ENCODE data around the gene TIAM2. TPM values are rescaled to one million over a fixed set of nuclear protein-coding genes. Genes with fewer than 3 reads are reported as not detected.

Gene TIAM2
- total RNA-seq, 2 experiments from 2014 or later = 4.4 to 5.3 TPM

DNA sequence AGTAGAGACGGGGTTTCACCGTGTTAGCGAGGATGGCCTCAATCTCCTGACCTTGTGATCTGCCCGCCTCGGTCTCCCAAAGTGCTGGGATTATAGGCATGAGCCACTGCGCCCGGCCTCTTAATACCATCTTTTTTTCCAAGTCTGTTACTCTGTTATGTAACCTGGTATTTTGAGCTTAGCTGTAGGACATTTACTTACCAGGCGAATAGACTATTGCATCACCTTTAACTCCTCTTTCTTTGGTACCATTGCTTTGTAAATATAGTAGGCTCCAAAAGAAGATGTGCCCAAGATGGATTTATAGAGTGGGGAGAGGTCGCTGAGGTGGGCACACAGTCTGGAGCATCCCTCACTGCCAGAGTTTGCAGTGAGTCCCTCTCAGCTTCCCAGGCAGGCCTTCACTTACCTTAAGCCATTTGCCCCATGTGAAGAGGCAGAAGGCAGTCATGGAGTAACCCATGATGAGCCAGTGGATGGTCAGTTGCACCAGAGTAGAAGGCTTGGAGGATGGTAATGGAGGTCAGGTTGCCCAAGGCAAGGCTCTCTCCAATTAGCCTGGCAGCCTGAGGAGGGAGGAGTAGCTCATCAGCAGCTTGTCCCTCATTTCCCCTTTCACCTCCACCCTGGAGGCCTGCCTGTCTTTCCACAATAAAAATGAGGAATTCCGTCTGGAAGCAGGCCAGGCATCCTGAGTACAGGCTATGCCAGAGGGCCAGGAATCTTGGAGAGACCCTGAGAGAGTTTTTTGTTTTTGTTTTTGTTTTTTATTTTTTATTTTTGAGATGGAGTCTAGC is 9.7 kb downstream of the TIAM2 start:
- Mint-ChIP-seq H3K27ac (no peak overlapping the region), H3K4me1 (ENCODE audit: low read depth) (no peaks in the 10 kb centered on the region), H3K36me3 (ENCODE audit: low read depth) (no peaks in the 10 kb centered on the region), H3K27me3 (peaks cover 7% of the 10 kb centered on the region), H3K9me3 (no peaks in the 10 kb centered on the region), H3K4me3 (no peak overlapping the region)
- no peak for ATAC-seq (ENCODE audit: poor library complexity)
- POLR2A ChIA-PET = no interaction called here
- Histone ChIP-seq H3K4me3 (ENCODE audit: low read length) (no peak overlapping the region), H3K27ac (ENCODE audit: low read depth in 1 of 2, low read length in 2 of 2) (no peak overlapping the region), H3K27me3 (ENCODE audit: control insufficient read depth in 1 of 2, insufficient read depth in 2 of 2, low read length in 2 of 2) (no peaks in the 10 kb centered on the region), H3K9me3 (ENCODE audit: control insufficient read depth in 1 of 2, insufficient read depth in 1 of 2, low read length in 2 of 2) (no peaks in the 10 kb centered on the region), H3K4me1 (ENCODE audit: insufficient read depth, low read length) (no peaks in the 10 kb centered on the region), H3K36me3 (ENCODE audit: insufficient read depth, low read length) (no peaks in the 10 kb centered on the region)
- TF ChIP-seq, protein P1, sequence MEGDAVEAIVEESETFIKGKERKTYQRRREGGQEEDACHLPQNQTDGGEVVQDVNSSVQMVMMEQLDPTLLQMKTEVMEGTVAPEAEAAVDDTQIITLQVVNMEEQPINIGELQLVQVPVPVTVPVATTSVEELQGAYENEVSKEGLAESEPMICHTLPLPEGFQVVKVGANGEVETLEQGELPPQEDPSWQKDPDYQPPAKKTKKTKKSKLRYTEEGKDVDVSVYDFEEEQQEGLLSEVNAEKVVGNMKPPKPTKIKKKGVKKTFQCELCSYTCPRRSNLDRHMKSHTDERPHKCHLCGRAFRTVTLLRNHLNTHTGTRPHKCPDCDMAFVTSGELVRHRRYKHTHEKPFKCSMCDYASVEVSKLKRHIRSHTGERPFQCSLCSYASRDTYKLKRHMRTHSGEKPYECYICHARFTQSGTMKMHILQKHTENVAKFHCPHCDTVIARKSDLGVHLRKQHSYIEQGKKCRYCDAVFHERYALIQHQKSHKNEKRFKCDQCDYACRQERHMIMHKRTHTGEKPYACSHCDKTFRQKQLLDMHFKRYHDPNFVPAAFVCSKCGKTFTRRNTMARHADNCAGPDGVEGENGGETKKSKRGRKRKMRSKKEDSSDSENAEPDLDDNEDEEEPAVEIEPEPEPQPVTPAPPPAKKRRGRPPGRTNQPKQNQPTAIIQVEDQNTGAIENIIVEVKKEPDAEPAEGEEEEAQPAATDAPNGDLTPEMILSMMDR (IDR thresholded peaks at IDR 0.05) = no peak
- no peak for DNase-seq
- CTCF ChIA-PET = no interaction called here
- intact Hi-C loops (cut with DNase I, micrococcal nuclease) = no loop called here

DNA sequence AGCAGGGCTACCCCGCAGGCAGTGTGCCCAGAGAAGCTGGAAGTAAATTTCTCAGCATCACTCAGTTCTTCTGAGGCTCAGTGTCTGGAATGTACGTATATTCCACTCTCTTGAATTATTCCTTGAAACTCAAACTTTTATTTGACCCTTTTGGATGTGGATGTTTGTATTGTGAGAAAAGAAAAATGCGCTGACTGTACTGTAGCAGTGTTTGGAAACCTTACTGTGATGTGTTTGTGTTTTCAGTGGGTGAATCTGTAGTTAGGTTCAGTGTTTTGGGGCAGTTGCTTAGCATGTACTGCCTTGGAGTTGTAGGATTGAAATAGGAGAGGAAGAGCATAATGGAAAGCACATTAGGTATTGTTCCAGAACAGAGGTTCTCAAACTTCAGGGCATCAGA is 13.5 kb downstream of the TIAM2 start:
- H3K27ac ChIP-seq (ENCODE audit: low read depth in 1 of 2, low read length in 2 of 2) = no peak overlapping the region
- DNase-seq (no peak), ATAC-seq (ENCODE audit: poor library complexity) (no peak)
- Mint-ChIP-seq H3K27ac (no peak overlapping the region), H3K4me1 (ENCODE audit: low read depth) (no peaks in the 10 kb centered on the region), H3K4me3 (no peak overlapping the region), H3K9me3 (no peaks in the 10 kb centered on the region), H3K36me3 (ENCODE audit: low read depth) (no peaks in the 10 kb centered on the region), H3K27me3 (no peaks in the 10 kb centered on the region)
- H3K36me3 ChIP-seq (ENCODE audit: insufficient read depth, low read length) = no peaks in the 10 kb centered on the region
- no peaks in the 10 kb centered on the region for H3K4me1 ChIP-seq (ENCODE audit: insufficient read depth, low read length)
- intact Hi-C loops (cut with DNase I, micrococcal nuclease) = no loop called here
- H3K9me3 ChIP-seq (ENCODE audit: control insufficient read depth in 1 of 2, insufficient read depth in 1 of 2, low read length in 2 of 2) = no peaks in the 10 kb centered on the region
- no peaks in the 10 kb centered on the region for H3K27me3 ChIP-seq (ENCODE audit: control insufficient read depth in 1 of 2, insufficient read depth in 2 of 2, low read length in 2 of 2)
- POLR2A ChIA-PET = no interaction called here
- CTCF ChIA-PET = no interaction called here
- TF ChIP-seq, protein P1 (IDR thresholded peaks at IDR 0.05) = no peak
- no peak overlapping the region for H3K4me3 ChIP-seq (ENCODE audit: low read length)

DNA sequence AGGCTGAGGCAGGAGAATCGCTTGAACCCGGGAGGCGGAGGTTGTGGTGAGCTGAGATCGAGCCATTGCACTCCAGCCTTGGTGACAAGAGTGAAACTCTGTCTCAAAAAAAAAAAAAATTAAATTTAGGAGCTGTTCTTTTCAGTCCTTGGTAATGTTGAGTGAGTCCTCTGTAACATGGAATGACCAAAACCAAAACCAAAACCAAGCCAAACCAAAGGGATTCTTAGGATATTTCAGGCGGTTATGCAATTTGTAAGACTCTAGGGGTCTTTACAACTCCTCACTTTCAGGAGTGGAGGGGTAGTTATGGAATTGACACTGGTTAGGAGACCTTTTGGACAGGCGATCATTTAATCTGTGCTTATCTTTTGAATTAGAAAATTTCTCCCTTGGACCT is 15.8 kb downstream of the TIAM2 start:
- no peak overlapping the region for H3K4me3 ChIP-seq (ENCODE audit: low read length)
- H3K4me1 ChIP-seq (ENCODE audit: insufficient read depth, low read length) = no peaks in the 10 kb centered on the region
- Mint-ChIP-seq H3K27ac (no peak overlapping the region), H3K27me3 (no peaks in the 10 kb centered on the region), H3K4me3 (no peak overlapping the region), H3K9me3 (no peaks in the 10 kb centered on the region), H3K36me3 (ENCODE audit: low read depth) (no peaks in the 10 kb centered on the region), H3K4me1 (ENCODE audit: low read depth) (no peaks in the 10 kb centered on the region)
- no peak overlapping the region for H3K27ac ChIP-seq (ENCODE audit: low read depth in 1 of 2, low read length in 2 of 2)
- H3K36me3 ChIP-seq (ENCODE audit: insufficient read depth, low read length) = no peaks in the 10 kb centered on the region
- intact Hi-C loops (cut with DNase I, micrococcal nuclease) = no loop called here
- H3K9me3 ChIP-seq (ENCODE audit: control insufficient read depth in 1 of 2, insufficient read depth in 1 of 2, low read length in 2 of 2) = no peaks in the 10 kb centered on the region
- ATAC-seq (ENCODE audit: poor library complexity) (no peak), DNase-seq (no peak)
- ChIA-PET POLR2A (no interaction called here), CTCF (no interaction called here)
- no peaks in the 10 kb centered on the region for H3K27me3 ChIP-seq (ENCODE audit: control insufficient read depth in 1 of 2, insufficient read depth in 2 of 2, low read length in 2 of 2)
- TF ChIP-seq, protein P1 (IDR thresholded peaks at IDR 0.05) = no peak

Data from CD4-positive, alpha-beta T cell (primary cell).